Nephron (organoid): ENCODE data around the gene BTBD9.

Source experiments
- H3K27ac Mint-ChIP-seq, 3 experiments: 2 replicates each; pipeline ENCODE4 v1.8.0; 2020; ENCODE audit warnings: mixed read lengths in 3 of 3, mild to moderate bottlenecking in 2 of 3, moderate library complexity in 1 of 3
- H3K27me3 Mint-ChIP-seq: 2 replicates; pipeline ENCODE4 v1.8.0; 2021; ENCODE audit warnings: low read depth, mild to moderate bottlenecking, moderate library complexity, mixed read lengths
- H3K36me3 Mint-ChIP-seq: 2 replicates; pipeline ENCODE4 v1.8.0; 2020; ENCODE audit warnings: low read depth, mixed read lengths
- H3K4me1 Mint-ChIP-seq: 2 replicates; pipeline ENCODE4 v1.8.0; 2020; ENCODE audit warnings: mixed read lengths
- H3K4me3 Mint-ChIP-seq, 3 experiments: 2 replicates each; pipeline ENCODE4 v1.8.0; 2020; ENCODE audit warnings: mild to moderate bottlenecking in 3 of 3, mixed read lengths in 3 of 3, moderate library complexity in 2 of 3
- H3K9me3 Mint-ChIP-seq: 2 replicates; pipeline ENCODE4 v1.8.0; 2020; ENCODE audit warnings: mixed read lengths
- CTCF ChIP-seq, 3 experiments: fragments of 200-600 bp; sonication (generic); IDR thresholded peaks; one replicate each; pipeline ENCODE4 v1.5.0; 2021; ENCODE audit warnings: antibody characterized with exemption in 3 of 3; ENCODE audit not compliant: unreplicated experiment in 3 of 3

The BTBD9 gene

GRCh38 chr6:38155144-38155543, 484.6 kb downstream of the BTBD9 start:
- H3K36me3 Mint-ChIP-seq = peaks cover 26% of the 10 kb centered on the region

GRCh38 chr6:38154731-38155130, 485.0 kb downstream of the BTBD9 start:
- Mint-ChIP-seq H3K9me3 (peaks cover 3% of the 10 kb centered on the region), H3K4me3 (no peak overlapping the region), H3K27ac (peak overlapping the region; percentile 18 to 56 (median 54)), H3K4me1 (peaks cover 34% of the 10 kb centered on the region), H3K27me3 (no peaks in the 10 kb centered on the region), H3K36me3 (peaks cover 22% of the 10 kb centered on the region)
- no peak for TF ChIP-seq CTCF (IDR thresholded peaks at IDR 0.05; ENCODE audit: unreplicated experiment in 3 of 3)

More at GRCh38 chr6:38155144-38155543, 484.6 kb downstream of the BTBD9 start:
- Mint-ChIP-seq H3K27ac (peak overlapping the region; percentile 18 to 56 (median 54)), H3K4me1 (peaks cover 30% of the 10 kb centered on the region), H3K27me3 (no peaks in the 10 kb centered on the region), H3K4me3 (no peak overlapping the region), H3K9me3 (peaks cover 3% of the 10 kb centered on the region)
- TF ChIP-seq CTCF (IDR thresholded peaks at IDR 0.05; ENCODE audit: unreplicated experiment in 3 of 3) = no peak

- peaks cover 13% of the 10 kb centered on the region for H3K36me3 Mint-ChIP-seq
- H3K27me3 Mint-ChIP-seq = no peaks in the 10 kb centered on the region
- H3K4me3 Mint-ChIP-seq = no peak overlapping the region
- no peak for TF ChIP-seq CTCF (IDR thresholded peaks at IDR 0.05; ENCODE audit: unreplicated experiment in 3 of 3)
- H3K27ac Mint-ChIP-seq = peak overlapping the region in 2 of 3 experiments; percentile 48 to 51
- peaks cover 2% of the 10 kb centered on the region for H3K9me3 Mint-ChIP-seq
- peaks cover 42% of the 10 kb centered on the region for H3K4me1 Mint-ChIP-seq
These were observed 485.9 kb downstream of the BTBD9 start for GRCh38 chr6:38153798-38154345.

GRCh38 chr6:38153076-38153797, 486.5 kb downstream of the BTBD9 start:
- Mint-ChIP-seq H3K4me3 (no peak overlapping the region), H3K27ac (peak overlapping the region in 2 of 3 experiments; percentile 22 to 51), H3K9me3 (no peaks in the 10 kb centered on the region), H3K27me3 (no peaks in the 10 kb centered on the region), H3K4me1 (peaks cover 47% of the 10 kb centered on the region), H3K36me3 (peaks cover 9% of the 10 kb centered on the region)
- no peak for TF ChIP-seq CTCF (IDR thresholded peaks at IDR 0.05; ENCODE audit: unreplicated experiment in 3 of 3)

GRCh38 chr6:38152620-38153019, 487.1 kb downstream of the BTBD9 start:
- Mint-ChIP-seq H3K27me3 (no peaks in the 10 kb centered on the region), H3K27ac (peak overlapping the region in 1 of 3 experiments; percentile 51), H3K9me3 (no peaks in the 10 kb centered on the region), H3K36me3 (peaks cover 9% of the 10 kb centered on the region), H3K4me3 (no peak overlapping the region), H3K4me1 (peaks cover 52% of the 10 kb centered on the region)
- TF ChIP-seq CTCF (IDR thresholded peaks at IDR 0.05; ENCODE audit: unreplicated experiment in 3 of 3) = no peak
